ENCODE measurements around the gene ZNF654.

ZNF654 gene

DNA sequence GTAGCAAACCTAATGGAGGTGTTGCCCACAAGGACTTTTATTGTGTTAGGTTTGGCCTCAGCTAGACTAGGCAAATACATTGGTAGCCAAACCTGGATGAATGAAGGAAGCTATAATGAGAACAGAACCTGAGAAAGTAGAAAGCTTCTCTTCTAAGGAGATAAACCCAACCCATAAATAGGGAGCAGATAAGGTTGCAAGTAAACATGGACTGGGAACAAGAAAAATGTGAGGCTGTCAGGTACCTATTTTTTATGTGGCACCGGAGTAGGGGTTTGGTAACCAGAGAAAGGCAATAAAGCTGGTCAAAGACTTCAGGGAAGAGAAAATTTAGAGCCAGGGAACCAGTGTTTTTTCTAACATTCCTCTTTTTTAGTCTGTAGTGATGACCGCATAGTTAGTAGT is 25.0 kb downstream of the ZNF654 start:
- H3K9me3 ChIP-seq (ENCODE audit: insufficient read depth, low read depth, low read length) = no peaks in the 10 kb centered on the region
- no peak overlapping the region for H2AFZ ChIP-seq (ENCODE audit: low read length)
- no peaks in the 10 kb centered on the region for H3F3A ChIP-seq (ENCODE audit: low read depth)
- no peak overlapping the region for H3K4me3 ChIP-seq (ENCODE audit: low read length, poor library complexity, severe bottlenecking)
- H3K9ac ChIP-seq (ENCODE audit: low read depth, low read length, poor library complexity, severe bottlenecking) = no peak overlapping the region
- H3K9me2 ChIP-seq (replicated peaks; ENCODE audit: low read depth, low read length) = no peaks in the 10 kb centered on the region
- TF ChIP-seq EZH2phosphoT487 (IDR thresholded peaks at IDR 0.05; ENCODE audit: borderline replicate concordance) = no peak
- TF ChIP-seq CTCF (conservative IDR thresholded peaks at IDR 0.05; ENCODE audit: low read length) = no peak
- H3K36me3 ChIP-seq (ENCODE audit: insufficient read depth, low read length) = peaks cover 29% of the 10 kb centered on the region; the same call in 1 of the 2 replicates
- no peaks in the 10 kb centered on the region for H3K4me1 ChIP-seq (ENCODE audit: insufficient read depth, low read length, poor library complexity, severe bottlenecking)
- H4K20me1 ChIP-seq (ENCODE audit: insufficient read depth, low read length, poor library complexity, severe bottlenecking) = peaks cover 56% of the 10 kb centered on the region
- peaks cover 77% of the 10 kb centered on the region for H3K79me2 ChIP-seq (ENCODE audit: insufficient read depth, low read length)
- no peaks in the 10 kb centered on the region for H3K27me3 ChIP-seq (ENCODE audit: insufficient read depth, low read length, poor library complexity, severe bottlenecking)
- H3K4me2 ChIP-seq (ENCODE audit: low read depth, low read length, poor library complexity, severe bottlenecking) = no peak overlapping the region

- Histone ChIP-seq H3K9me2 (replicated peaks; ENCODE audit: low read depth, low read length) (no peaks in the 10 kb centered on the region), H3F3A (ENCODE audit: low read depth) (no peaks in the 10 kb centered on the region), H3K4me2 (ENCODE audit: low read depth, low read length, poor library complexity, severe bottlenecking) (no peak overlapping the region), H2AFZ (ENCODE audit: low read length) (no peak overlapping the region), H4K20me1 (ENCODE audit: insufficient read depth, low read length, poor library complexity, severe bottlenecking) (peaks cover 14% of the 10 kb centered on the region), H3K27me3 (ENCODE audit: insufficient read depth, low read length, poor library complexity, severe bottlenecking) (no peaks in the 10 kb centered on the region), H3K36me3 (ENCODE audit: insufficient read depth, low read length) (peaks cover 67% of the 10 kb centered on the region), H3K9ac (ENCODE audit: low read depth, low read length, poor library complexity, severe bottlenecking) (no peak overlapping the region), H3K79me2 (ENCODE audit: insufficient read depth, low read length) (peaks cover 58% of the 10 kb centered on the region), H3K4me3 (ENCODE audit: low read length, poor library complexity, severe bottlenecking) (no peak overlapping the region), H3K4me1 (ENCODE audit: insufficient read depth, low read length, poor library complexity, severe bottlenecking) (no peaks in the 10 kb centered on the region), H3K9me3 (ENCODE audit: insufficient read depth, low read depth, low read length) (peaks cover 9% of the 10 kb centered on the region; the same call in 1 of the 2 replicates)
- TF ChIP-seq CTCF (conservative IDR thresholded peaks at IDR 0.05; ENCODE audit: low read length) = no peak
- TF ChIP-seq EZH2phosphoT487 (IDR thresholded peaks at IDR 0.05; ENCODE audit: borderline replicate concordance) = no peak
These were observed 31.6 kb downstream of the ZNF654 start for GRCh38 chr3:88090681-88091080.

DNA sequence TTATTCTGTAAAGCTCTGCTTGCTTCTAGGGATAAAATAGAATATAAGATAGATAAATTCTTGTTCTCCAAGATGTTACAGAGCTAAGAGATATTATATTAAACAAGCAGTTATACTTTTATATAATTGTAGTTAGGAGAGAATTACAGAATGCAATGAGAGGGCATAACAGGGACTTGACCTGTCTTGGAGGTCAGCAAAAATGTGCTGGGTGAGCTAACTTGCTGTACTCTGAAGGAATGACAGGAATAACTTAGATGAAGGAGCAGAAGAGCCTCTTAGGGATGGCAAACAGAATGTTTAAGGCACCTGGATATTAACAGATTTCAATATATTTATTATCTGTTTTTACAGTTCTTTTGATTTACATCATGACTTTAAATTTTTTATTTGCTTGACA is 33.2 kb downstream of the ZNF654 start:
- no peak overlapping the region for H3K4me2 ChIP-seq (ENCODE audit: low read depth, low read length, poor library complexity, severe bottlenecking)
- no peak overlapping the region for H3K9ac ChIP-seq (ENCODE audit: low read depth, low read length, poor library complexity, severe bottlenecking)
- peaks cover 14% of the 10 kb centered on the region for H4K20me1 ChIP-seq (ENCODE audit: insufficient read depth, low read length, poor library complexity, severe bottlenecking)
- H3K9me2 ChIP-seq (replicated peaks; ENCODE audit: low read depth, low read length) = no peaks in the 10 kb centered on the region
- H3K27me3 ChIP-seq (ENCODE audit: insufficient read depth, low read length, poor library complexity, severe bottlenecking) = no peaks in the 10 kb centered on the region
- peaks cover 58% of the 10 kb centered on the region for H3K79me2 ChIP-seq (ENCODE audit: insufficient read depth, low read length)
- no peaks in the 10 kb centered on the region for H3F3A ChIP-seq (ENCODE audit: low read depth)
- peaks cover 9% of the 10 kb centered on the region; the same call in 1 of the 2 replicates for H3K9me3 ChIP-seq (ENCODE audit: insufficient read depth, low read depth, low read length)
- TF ChIP-seq CTCF (conservative IDR thresholded peaks at IDR 0.05; ENCODE audit: low read length) (no peak), EZH2phosphoT487 (IDR thresholded peaks at IDR 0.05; ENCODE audit: borderline replicate concordance) (no peak)
- H3K4me1 ChIP-seq (ENCODE audit: insufficient read depth, low read length, poor library complexity, severe bottlenecking) = no peaks in the 10 kb centered on the region
- no peak overlapping the region for H3K4me3 ChIP-seq (ENCODE audit: low read length, poor library complexity, severe bottlenecking)
- H3K36me3 ChIP-seq (ENCODE audit: insufficient read depth, low read length) = peaks cover 70% of the 10 kb centered on the region
- no peak overlapping the region for H2AFZ ChIP-seq (ENCODE audit: low read length)

Data from Loucy (cell line).